Uterus (tissue), 4 donors: ENCODE results near the gene POU2AF3. TPM values are rescaled to one million over a fixed set of nuclear protein-coding genes. Genes with fewer than 3 reads are reported as not detected.

Source experiments
- DNase-seq, 2 donors: peaks; one replicate each; pipeline ENCODE4 v3.0.0-alpha.2; 2019 to 2020
- H3K27ac ChIP-seq, 2 donors: fragments of 200-600 bp; sonication (generic); 1 replicate in 1 of 2; 2 replicates in 1 of 2; pipeline ENCODE4 v1.5.1; 2016 to 2018
- H3K27me3 ChIP-seq, 2 donors: fragments of 200-600 bp; sonication (generic); one replicate each; pipeline ENCODE4 v1.5.1; 2018 to 2019; ENCODE audit warnings: control low read depth in 1 of 2
- H3K36me3 ChIP-seq, 2 donors: fragments of 200-600 bp; sonication (generic); one replicate each; pipeline ENCODE4 v1.5.1; 2019; ENCODE audit warnings: control low read depth in 1 of 2
- H3K4me1 ChIP-seq, 2 donors: fragments of 200-600 bp; sonication (generic); one replicate each; pipeline ENCODE4 v1.5.1; 2018 to 2019; ENCODE audit warnings: control low read depth in 1 of 2
- H3K4me3 ChIP-seq, 2 donors: fragments of 200-600 bp; sonication (generic); 1 replicate in 1 of 2; 2 replicates in 1 of 2; pipeline ENCODE4 v1.5.1; 2018 to 2019; ENCODE audit warnings: mild to moderate bottlenecking in 1 of 2
- H3K9me3 ChIP-seq, 2 donors: fragments of 200-600 bp; sonication (generic); one replicate each; pipeline ENCODE4 v1.5.1; 2019; ENCODE audit warnings: control low read depth in 1 of 2
- POLR2A ChIP-seq, 2 donors: fragments of 450-650 bp; IDR thresholded peaks; one replicate each; pipeline ENCODE4 v1.6.1; 2016; ENCODE audit warnings: antibody characterized with exemption in 2 of 2, mild to moderate bottlenecking in 1 of 2, moderate library complexity in 1 of 2
- intact Hi-C: fragments of 100-400 bp; cut with DNase I; formaldehyde crosslinking; loops from one replicate; pipeline ENCODE4 v1.15.1; 2023; ENCODE audit warnings: low total_unique reads
- microRNA-seq: library from miRNA; unstranded; fragments of <30 nt; microRNA quantifications from one replicate; pipeline ENCODE4, GENCODE V29; 2016; ENCODE audit warnings: borderline microRNAs expressed, borderline replicate concordance
- small RNA-seq: library from RNA; depleted of rRNA; stranded (forward); fragments of <200 nt; gene quantifications from one replicate; pipeline ENCODE3, GENCODE V24; 2016
- total RNA-seq, 4 donors: library from RNA; depleted of rRNA in 3 of 4; stranded (reverse); fragments of >200 nt in 3 of 4; gene quantifications; one replicate each; pipeline versions ENCODE4 v1.1.0 to v1.2.4, GENCODE V29; 2014 to 2023
- TF ChIP-seq, protein P1 (sequence below), 4 experiments: fragments of 200-600 bp in 2 of 4; fragments of 450-650 bp in 2 of 4; sonication (generic) in 2 of 4; IDR thresholded peaks; one replicate each; pipeline ENCODE4 v1.5.1; 2016 to 2019; ENCODE audit warnings: antibody characterized with exemption in 4 of 4, mild to moderate bottlenecking in 2 of 4, moderate library complexity in 1 of 4
- donor health status: DM: yes; HTN: yes; CAD: no.

The POU2AF3 gene
- total RNA-seq, 4 donors from 2014 or later: 0.97 to 13.2 (median 6.2) TPM

DNA sequence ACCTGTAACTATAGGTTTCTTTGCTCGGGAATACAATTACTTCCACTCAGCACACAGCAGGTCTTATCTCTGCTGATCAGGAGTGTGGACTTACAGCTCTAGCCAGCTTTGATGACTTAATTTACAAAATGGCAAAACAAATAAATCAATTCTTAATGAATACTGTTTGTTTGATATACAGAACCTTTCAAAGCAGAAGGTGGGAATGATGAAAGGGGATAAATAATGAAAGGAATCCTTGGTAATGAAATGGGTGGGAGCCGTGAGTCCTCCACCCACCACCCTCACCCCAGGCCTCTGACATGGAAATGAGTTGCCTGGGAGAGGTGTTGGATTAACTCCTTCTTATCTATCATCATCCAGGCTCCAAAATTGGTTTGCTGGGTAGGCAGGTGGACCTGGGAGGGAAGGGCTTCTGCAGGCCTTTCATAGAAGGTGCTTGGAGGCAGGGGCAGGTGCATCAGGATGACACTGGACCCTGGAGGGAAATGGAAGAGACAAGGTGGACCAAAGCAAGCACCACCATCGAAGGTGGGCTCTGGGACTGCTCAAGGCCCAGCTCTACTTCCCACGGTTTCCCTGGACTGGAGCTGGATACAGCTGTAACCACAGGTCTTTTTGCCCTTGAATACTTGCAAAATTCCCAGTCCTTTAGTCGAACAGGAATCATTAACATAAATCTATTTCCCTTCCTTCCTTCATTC is 57.8 kb downstream of the POU2AF3 start:
- intact Hi-C loops: no loop called here
- no peaks in the 10 kb centered on the region for H3K36me3 ChIP-seq
- no peaks in the 10 kb centered on the region for H3K9me3 ChIP-seq
- no peak for DNase-seq
- peaks cover 0 to 7% of the 10 kb centered on the region in 2 donors for H3K4me1 ChIP-seq
- H3K27ac ChIP-seq: peak overlapping the region in 1 of 2 donors; percentile 43
- H3K4me3 ChIP-seq: no peak overlapping the region
- H3K27me3 ChIP-seq: no peaks in the 10 kb centered on the region
- TF ChIP-seq, protein P1, sequence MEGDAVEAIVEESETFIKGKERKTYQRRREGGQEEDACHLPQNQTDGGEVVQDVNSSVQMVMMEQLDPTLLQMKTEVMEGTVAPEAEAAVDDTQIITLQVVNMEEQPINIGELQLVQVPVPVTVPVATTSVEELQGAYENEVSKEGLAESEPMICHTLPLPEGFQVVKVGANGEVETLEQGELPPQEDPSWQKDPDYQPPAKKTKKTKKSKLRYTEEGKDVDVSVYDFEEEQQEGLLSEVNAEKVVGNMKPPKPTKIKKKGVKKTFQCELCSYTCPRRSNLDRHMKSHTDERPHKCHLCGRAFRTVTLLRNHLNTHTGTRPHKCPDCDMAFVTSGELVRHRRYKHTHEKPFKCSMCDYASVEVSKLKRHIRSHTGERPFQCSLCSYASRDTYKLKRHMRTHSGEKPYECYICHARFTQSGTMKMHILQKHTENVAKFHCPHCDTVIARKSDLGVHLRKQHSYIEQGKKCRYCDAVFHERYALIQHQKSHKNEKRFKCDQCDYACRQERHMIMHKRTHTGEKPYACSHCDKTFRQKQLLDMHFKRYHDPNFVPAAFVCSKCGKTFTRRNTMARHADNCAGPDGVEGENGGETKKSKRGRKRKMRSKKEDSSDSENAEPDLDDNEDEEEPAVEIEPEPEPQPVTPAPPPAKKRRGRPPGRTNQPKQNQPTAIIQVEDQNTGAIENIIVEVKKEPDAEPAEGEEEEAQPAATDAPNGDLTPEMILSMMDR (IDR thresholded peaks at IDR 0.05): no peak

DNA sequence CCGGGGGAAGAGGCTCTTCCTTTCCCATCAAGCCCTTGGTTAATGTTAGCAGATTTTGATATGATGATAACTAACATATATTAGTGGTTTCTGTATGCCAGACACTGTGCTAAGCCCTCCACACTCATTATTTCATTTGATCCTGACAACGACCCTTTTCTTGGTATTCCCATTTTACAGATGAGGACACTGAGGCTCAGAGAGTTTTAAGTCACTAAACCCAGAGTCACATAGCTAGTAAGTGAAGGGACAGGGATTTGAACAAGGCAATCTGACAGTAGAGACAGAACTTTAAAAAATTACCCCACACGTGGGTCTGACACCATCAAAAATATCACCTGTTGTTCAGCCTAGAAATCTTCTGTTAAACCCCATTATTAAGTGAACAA is 58.3 kb downstream of the POU2AF3 start:
- Histone ChIP-seq H3K27ac (no peak overlapping the region), H3K4me3 (no peak overlapping the region), H3K36me3 (no peaks in the 10 kb centered on the region), H3K4me1 (peaks cover 0 to 7% of the 10 kb centered on the region in 2 donors), H3K9me3 (no peaks in the 10 kb centered on the region), H3K27me3 (no peaks in the 10 kb centered on the region)
- no peak for DNase-seq
- no peak for TF ChIP-seq POLR2A (IDR thresholded peaks at IDR 0.05)
- TF ChIP-seq, protein P1 (IDR thresholded peaks at IDR 0.05): no peak
- intact Hi-C loops: no loop called here

DNA sequence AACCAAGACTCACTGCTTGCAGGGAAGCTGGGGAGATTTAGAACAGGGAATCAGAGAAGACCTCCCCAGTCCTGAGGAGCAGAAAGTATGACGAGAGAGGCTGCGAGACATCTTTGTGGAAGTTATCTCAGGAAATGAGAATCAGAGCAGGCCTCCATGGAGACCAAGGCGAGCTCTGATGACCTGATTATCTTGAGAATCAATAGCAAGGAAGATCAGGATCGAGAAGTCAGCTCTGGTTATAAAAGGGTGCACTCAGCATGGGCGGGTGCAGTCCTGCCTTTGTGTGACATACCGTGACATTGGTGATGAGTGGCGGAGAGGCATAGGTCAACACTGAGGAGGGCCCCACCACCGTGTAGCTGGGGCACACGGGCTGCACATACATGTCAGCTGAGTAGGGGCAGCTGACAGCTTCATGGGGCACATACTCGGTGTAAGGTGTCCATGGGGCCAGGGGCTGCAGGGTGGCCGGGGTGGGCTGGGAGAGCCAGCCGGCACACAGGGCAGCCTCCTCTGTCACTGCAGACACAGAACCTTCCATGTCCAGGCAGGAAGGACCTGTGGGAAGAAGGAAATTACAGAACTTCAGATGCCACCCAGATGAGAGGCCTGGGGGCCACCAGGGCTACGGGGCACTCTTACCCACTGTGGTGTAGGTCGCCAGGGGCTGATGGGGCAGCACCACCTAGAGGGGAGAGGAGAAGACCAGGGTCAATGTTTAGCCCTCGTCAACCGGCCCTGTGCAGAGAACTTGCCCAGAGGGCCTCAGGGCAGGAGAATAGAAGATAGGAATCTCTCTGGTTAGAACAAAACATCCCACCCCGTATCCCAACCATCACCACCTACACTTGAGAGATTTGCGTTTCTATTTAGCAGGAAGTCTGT is 59.0 kb downstream of the POU2AF3 start:
- DNase-seq: no peak
- intact Hi-C loops: no loop called here
- Histone ChIP-seq H3K27me3 (no peaks in the 10 kb centered on the region), H3K36me3 (no peaks in the 10 kb centered on the region), H3K27ac (no peak overlapping the region), H3K4me3 (no peak overlapping the region), H3K4me1 (peaks cover 0 to 7% of the 10 kb centered on the region in 2 donors), H3K9me3 (no peaks in the 10 kb centered on the region)
- TF ChIP-seq POLR2A (IDR thresholded peaks at IDR 0.05): no peak
- TF ChIP-seq, protein P1 (IDR thresholded peaks at IDR 0.05): no peak

Small RNAs within 50 kb of the gene (microRNA-seq; reads per million reads assigned to microRNA genes)
- not detected for gene MIR4491

Small RNAs within 50 kb of the gene (small RNA-seq; reads per million reads assigned to genes)
- gene MIR4491: not detected

Other genes starting within 250 kb of the POU2AF3 start
- gene POU2AF2, start 52.8 kb upstream of the POU2AF3 start, total RNA-seq: not detected
- gene POU2AF1, start 80.7 kb downstream of the POU2AF3 start, total RNA-seq: 1 to 10 TPM in 2 of 4 donors, under 1 TPM in 1, not detected in 1; under 0.01 to 2.9 (median 2.6) TPM
- not detected for gene BTG4, start 213.8 kb downstream of the POU2AF3 start, total RNA-seq
- gene HOATZ, start 216.2 kb downstream of the POU2AF3 start, total RNA-seq: 1 to 10 TPM in 2 of 4 donors, under 1 TPM in 1, not detected in 1; 0.88 to 2.7 (median 2.6) TPM
- 10 to 100 TPM in 3 of 4 donors, 1 to 10 TPM in 1; 8.5 to 58.2 (median 37.1) TPM for gene LAYN, start 242.2 kb downstream of the POU2AF3 start, total RNA-seq